ENCODE results near the gene SYT8. TPM values are rescaled to one million over a fixed set of nuclear protein-coding genes. Genes with fewer than 3 reads are reported as not detected.

SYT8 gene
- total RNA-seq, 1 experiment from 2014 or later = not detected

DNA sequence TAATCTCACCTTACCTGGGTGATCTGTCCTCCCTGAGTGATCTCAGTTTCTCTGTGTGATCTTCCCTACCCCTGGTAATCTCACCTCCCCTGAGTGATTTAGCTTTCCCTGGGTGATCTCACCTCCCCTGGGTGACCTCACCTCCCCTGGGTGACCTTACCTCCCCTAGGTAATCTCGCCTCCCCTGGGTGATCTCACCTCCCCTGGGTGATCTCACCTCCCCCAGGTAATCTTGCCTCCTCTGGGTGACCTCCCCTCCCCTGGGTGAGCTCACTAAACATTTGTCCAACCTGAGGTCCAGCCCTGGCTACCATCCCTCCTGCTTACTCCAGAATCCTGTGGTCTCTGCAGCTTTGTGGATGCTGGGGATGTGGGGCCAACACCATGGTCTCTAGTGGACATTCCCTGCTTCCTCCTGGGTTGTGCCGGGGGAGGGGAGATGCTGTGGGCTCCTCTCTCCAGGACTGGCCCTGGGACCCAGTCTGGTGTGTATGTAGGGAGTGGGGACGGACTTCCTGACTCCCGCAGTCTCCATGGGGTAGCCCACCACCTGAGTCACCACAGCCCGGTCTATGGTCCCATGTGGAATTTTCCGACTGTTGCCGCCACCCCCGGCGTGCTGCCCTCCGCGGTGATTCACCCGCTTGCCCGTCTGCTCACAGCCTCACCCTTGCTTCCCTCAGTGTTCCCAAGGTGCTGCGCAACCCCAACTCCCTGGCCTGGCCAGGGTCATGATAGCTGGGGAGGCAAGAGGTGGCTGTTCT lies 28.0 kb downstream of the SYT8 start:
- H3K27ac Mint-ChIP-seq = no peak overlapping the region; a peak in 1 of 7 replicates
- Histone ChIP-seq H3K9me3 (ENCODE audit: control insufficient read depth, low read depth, low read length) (no peaks in the 10 kb centered on the region), H3K18ac (ENCODE audit: insufficient read length, low read depth, low read length) (no peak overlapping the region), H2BK20ac (ENCODE audit: low read depth, low read length, poor library complexity, severe bottlenecking) (no peak overlapping the region), H2AK5ac (ENCODE audit: insufficient read length, low read length) (no peak overlapping the region), H3K14ac (ENCODE audit: insufficient read depth, low read length) (no peak overlapping the region; the same call in 1 of the 2 replicates), H4K20me1 (ENCODE audit: control insufficient read depth, insufficient read depth, insufficient read length) (no peaks in the 10 kb centered on the region), H3K79me2 (ENCODE audit: insufficient read depth, low read length) (no peaks in the 10 kb centered on the region), H3K4me2 (ENCODE audit: insufficient read depth, insufficient read length, low read length) (no peak overlapping the region), H3K23ac (ENCODE audit: insufficient read length, low read depth, low read length) (no peak overlapping the region), H2BK12ac (ENCODE audit: insufficient read length, low read depth, low read length) (no peak overlapping the region), H4K91ac (ENCODE audit: insufficient read length, low read depth, low read length) (no peak overlapping the region), H4K5ac (ENCODE audit: insufficient read length, low read depth, low read length) (no peak overlapping the region), H3K23me2 (ENCODE audit: insufficient read length, low read depth, low read length, poor library complexity, severe bottlenecking) (no peaks in the 10 kb centered on the region), H2BK120ac (ENCODE audit: low read depth, low read length, poor library complexity, severe bottlenecking) (no peak overlapping the region), H3K4ac (ENCODE audit: low read depth, low read length) (no peak overlapping the region), H3K4me1 (ENCODE audit: insufficient read depth, low read length) (peaks cover 3% of the 10 kb centered on the region; the same call in 1 of the 2 replicates), H3K79me1 (ENCODE audit: insufficient read depth, low read depth, low read length, poor library complexity, severe bottlenecking) (no peaks in the 10 kb centered on the region), H2AFZ (ENCODE audit: low read length) (no peak overlapping the region), H3K27ac (ENCODE audit: insufficient read length, low read depth, low read length) (no peak overlapping the region), H4K8ac (replicated peaks; ENCODE audit: insufficient read length, low read depth, low read length) (no peak overlapping the region), H3K56ac (ENCODE audit: insufficient read length, low read depth, low read length) (no peak overlapping the region), H3T11ph (ENCODE audit: low read length) (no peak overlapping the region), H3K27me3 (ENCODE audit: insufficient read depth, low read length) (no peaks in the 10 kb centered on the region), H2BK15ac (ENCODE audit: low read depth, low read length) (no peak overlapping the region), H2BK5ac (ENCODE audit: insufficient read length, low read length) (no peak overlapping the region), H3K9ac (ENCODE audit: extremely low read depth, insufficient read length, low read length) (no peak overlapping the region)
- H3K36me3 Mint-ChIP-seq (ENCODE audit: insufficient read depth in 1 of 3, low read depth in 3 of 3) = no peaks in the 10 kb centered on the region
- WGBS (ENCODE audit: extremely low coverage, insufficient read length, low lambda C conversion rate) = no CpG with 5 or more reads among the region's 14 CpGs
- H3K4me3 Mint-ChIP-seq = no peak overlapping the region
- TF ChIP-seq, protein P1, sequence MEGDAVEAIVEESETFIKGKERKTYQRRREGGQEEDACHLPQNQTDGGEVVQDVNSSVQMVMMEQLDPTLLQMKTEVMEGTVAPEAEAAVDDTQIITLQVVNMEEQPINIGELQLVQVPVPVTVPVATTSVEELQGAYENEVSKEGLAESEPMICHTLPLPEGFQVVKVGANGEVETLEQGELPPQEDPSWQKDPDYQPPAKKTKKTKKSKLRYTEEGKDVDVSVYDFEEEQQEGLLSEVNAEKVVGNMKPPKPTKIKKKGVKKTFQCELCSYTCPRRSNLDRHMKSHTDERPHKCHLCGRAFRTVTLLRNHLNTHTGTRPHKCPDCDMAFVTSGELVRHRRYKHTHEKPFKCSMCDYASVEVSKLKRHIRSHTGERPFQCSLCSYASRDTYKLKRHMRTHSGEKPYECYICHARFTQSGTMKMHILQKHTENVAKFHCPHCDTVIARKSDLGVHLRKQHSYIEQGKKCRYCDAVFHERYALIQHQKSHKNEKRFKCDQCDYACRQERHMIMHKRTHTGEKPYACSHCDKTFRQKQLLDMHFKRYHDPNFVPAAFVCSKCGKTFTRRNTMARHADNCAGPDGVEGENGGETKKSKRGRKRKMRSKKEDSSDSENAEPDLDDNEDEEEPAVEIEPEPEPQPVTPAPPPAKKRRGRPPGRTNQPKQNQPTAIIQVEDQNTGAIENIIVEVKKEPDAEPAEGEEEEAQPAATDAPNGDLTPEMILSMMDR (conservative IDR thresholded peaks at IDR 0.05) = no peak
- no peak for DNase-seq
- peaks cover 21% of the 10 kb centered on the region for H3K27me3 Mint-ChIP-seq (ENCODE audit: low read depth)
- peaks cover 5 to 11% of the 10 kb centered on the region in 2 experiments; a peak in 3 of 4 replicates for H3K4me1 Mint-ChIP-seq
- H3K9me3 Mint-ChIP-seq = no peaks in the 10 kb centered on the region; a peak in 1 of 5 replicates

All from H9 (cell line).